IPS DF 19.7 (cell line): Measurements from ENCODE around the gene RGS7.
A peak's percentile ranks its signal among the peaks of the same experiment; 100 is the strongest.
"Not testable (repeated sequence)": the region's sequence is repeated elsewhere in the genome, so short reads cannot be mapped to it uniquely, and the experiment has no call there.

ENCODE experiments used
- DNase-seq: peaks from one replicate; pipeline ENCODE4 v3.0.0-alpha.2; 2013; ENCODE audit warnings: low read depth, low spot score

Gene RGS7

GRCh38 chr1:241332037-241332409, 25.0 kb downstream of the RGS7 start:
- no peak for DNase-seq

- DNase-seq, result no peak
Measured at GRCh38 chr1:241331328-241332036, 25.5 kb downstream of the RGS7 start.

DNA sequence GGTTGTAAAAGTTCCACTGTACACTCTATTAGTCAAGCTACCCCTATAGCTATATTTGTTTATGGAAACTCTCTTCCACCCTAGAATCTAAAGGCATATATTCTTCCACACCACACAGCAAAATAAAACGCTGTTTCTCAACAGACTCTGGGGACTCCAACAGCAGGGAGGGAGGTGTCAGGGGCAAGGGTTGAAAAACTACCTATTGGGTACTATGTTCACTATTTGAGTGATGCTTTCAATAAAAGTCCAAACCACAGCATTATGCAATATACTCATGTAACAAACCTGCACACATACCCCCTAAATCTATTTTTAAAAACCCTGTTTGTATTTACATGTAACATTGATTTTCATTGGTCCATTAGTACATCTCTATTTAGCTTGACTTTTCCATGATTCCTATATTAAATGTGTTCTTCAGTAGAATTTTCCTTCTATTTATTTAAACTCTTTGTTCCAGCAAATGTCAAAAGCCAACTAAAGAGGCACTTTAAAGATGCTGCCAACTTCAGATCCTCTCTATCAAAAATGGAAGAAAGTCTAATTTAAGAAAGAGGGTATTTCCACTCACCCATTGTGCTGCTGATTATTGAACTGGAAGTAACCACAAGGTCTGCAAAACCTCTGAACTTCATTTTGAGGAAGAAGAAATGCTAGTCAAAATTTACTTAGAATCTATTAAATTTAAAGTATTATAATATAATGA, 26.2 kb downstream of the RGS7 start:
- DNase-seq, result no peak

- DNase-seq, result no peak
Measured at GRCh38 chr1:241325456-241325855, 31.5 kb downstream of the RGS7 start.

DNA sequence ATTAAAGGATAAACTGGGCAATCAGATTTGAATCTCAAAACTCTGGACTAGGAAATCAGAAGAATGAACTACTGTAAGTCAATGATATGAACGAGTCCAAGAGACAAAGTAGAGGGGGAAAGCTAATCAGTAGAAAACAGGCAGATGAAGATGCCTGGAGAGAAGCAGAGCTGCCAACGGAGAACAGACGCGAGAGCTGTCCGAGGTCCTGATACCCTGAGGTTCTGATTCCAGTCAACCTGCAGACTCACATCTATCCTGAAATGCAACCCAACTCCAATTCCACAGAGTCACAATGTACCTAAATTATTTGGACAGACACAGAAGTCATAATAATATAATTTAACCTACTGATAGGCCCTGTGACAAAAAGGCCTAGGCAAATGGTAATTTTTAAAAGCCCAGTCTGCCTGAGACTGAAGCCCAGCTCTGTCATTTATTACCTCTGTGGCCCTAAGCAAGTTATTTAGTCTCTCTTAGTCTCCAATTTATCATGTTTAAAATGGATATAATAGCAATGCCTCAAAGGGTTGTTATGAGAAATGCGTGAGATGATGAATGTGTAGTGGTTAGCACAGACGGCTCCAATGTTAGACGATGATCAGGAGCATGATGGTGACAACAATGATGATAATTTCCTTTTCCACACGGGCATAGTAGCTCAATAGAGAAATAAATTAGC, 33.4 kb downstream of the RGS7 start:
- DNase-seq, result peak; percentile 38

DNA sequence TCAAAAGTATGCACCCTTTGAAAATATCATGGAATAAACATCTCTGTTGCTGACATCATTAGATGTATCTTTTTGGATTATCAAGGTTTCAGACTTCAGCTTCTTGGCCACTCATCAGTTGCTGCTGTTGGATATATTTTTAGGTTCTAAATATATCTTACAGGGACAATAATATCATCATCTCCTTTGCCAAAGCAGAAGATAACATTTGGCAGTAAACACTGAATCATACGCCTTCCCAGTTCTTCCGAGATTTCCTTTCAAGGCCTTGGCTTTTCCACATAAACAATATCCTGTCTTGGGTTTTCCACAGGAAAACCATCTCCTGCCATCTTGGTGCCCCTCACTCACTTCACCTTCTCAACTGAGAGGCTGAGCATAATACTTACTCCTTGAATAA, 39.3 kb downstream of the RGS7 start:
- no peak for DNase-seq

GRCh38 chr1:241316372-241316771, 40.6 kb downstream of the RGS7 start:
- DNase-seq, result no peak

DNA sequence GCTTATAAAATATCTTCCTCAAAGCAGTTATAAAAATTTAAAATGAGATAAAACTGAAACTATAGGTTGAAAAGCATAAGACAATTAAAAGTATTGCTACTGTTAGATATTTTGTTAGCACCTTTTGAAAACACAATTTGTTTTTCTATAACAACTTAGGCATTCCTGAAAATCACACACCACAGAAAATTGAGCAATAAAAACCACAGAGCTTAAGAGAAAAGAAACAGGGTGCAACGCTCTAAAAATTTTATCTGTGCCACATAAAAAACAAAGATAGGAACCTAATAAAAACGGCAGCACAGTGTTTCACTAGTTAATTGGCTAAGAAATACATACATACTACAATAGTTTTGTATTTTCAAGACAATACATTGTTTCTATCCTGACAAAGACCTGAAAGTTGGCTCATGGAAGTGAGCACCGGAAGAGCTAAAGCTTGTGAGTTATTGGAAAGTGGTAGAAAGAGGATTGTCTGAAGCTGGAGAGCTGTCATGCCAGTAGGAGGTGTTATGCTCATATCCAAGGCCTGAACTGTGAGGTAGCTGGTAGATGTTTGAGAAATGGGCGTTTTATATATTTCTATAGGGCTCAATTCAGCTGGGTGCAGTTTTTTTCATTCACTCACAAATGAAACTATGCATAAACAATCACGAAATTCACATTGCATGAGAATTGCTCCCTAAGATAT, 45.8 kb downstream of the RGS7 start:
- DNase-seq, result no peak

GRCh38 chr1:241310451-241310850, 46.6 kb downstream of the RGS7 start:
- no peak for DNase-seq

GRCh38 chr1:241309651-241310050, 47.4 kb downstream of the RGS7 start:
- DNase-seq, result no peak

- no peak for DNase-seq
Measured at GRCh38 chr1:241308471-241308870, 48.5 kb downstream of the RGS7 start.

GRCh38 chr1:241308011-241308410, 49.0 kb downstream of the RGS7 start:
- no peak for DNase-seq

- DNase-seq, result no peak
Measured at GRCh38 chr1:241306125-241306790, 50.7 kb downstream of the RGS7 start.

GRCh38 chr1:241302024-241302423, 55.0 kb downstream of the RGS7 start:
- DNase-seq, result peak; percentile 45

DNA sequence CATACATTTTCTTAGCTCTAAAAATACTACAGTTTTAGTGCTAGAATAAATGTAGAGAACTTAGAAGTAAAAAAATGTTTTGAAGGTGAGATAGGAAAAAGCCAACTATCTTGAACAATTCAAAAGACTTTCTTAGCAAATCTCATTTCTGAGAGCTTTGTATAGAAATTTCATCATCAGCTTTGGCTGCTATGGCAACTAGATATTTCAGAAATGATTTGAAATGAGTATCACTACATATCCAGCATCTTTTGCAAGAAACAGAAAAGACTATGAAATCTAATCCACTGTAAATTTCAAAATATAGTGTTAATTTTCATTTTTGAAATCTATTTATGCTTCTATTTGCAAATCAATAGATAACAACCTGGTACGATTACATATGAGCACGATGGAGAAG, 57.7 kb downstream of the RGS7 start:
- DNase-seq, result no peak

DNA sequence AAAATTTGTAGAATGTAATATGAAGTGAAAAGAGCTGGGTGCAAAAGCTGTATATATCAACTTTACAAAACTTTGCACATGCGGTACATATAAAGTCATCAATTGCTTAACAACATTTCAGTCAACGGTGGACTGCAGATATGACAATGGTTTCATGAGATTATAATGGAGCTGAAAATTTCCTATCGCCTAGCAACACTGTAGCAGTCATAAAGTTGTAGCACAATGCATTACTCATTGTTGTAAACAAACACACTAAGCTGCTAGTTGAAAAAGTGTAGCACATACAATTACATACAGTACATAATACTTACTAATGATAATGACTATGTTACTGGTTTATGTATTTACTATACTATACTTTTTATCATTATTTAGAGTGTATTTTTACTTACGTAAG, 64.0 kb downstream of the RGS7 start:
- no peak for DNase-seq

GRCh38 chr1:241291548-241291947, 65.5 kb downstream of the RGS7 start:
- not testable (repeated sequence) for DNase-seq

GRCh38 chr1:241286486-241286885, 70.5 kb downstream of the RGS7 start:
- DNase-seq, result no peak

DNA sequence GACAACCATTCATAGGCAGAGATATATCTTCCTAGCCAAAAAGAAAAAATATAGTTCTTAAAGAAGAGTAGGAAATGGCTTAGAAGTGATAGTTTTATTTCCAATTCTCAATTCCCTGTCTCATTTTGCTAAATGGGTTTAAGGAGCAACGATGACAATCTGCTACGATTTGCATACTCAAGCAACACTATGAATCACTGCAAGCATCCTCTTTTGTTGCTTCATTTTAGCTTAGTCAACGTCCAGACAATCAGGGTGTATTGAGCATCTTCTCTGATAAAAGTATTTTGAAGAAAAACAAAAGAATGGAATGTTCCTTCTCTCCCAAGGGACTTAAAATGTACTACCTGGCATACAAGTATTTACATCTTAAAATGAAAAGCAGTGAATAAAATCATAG, 80.6 kb downstream of the RGS7 start:
- DNase-seq, result no peak

DNA sequence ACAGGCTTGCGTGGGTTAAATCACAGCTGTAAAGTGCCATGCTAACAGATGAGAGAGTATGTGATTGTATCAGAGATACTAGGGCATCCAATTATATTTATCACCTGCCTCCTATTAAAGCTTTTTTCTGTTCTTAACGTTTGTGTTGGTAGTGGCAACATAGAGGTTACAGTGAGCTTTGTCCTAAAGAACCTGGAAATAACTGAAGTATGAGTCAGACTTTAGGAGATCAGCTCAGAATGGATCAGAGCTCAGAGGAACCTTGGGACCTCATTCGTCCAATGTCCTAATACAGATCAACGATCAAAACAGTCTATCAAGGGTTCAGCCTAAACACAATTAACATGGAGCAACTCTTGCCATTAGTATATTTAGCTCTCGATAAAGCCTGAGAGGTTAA, 81.0 kb downstream of the RGS7 start:
- DNase-seq, result no peak

- no peak for DNase-seq
Measured at GRCh38 chr1:241275226-241275625, 81.8 kb downstream of the RGS7 start.

- no peak for DNase-seq
Measured at GRCh38 chr1:241274693-241275092, 82.3 kb downstream of the RGS7 start.
